ENCODE data around the gene AGO3.
"Not testable (repeated sequence)": the region's sequence is repeated elsewhere in the genome, so short reads cannot be mapped to it uniquely, and the experiment has no call there.

Gene AGO3

GRCh38 chr1:36014722-36015220 lies 83.9 kb downstream of the AGO3 start:
- H3K27ac Mint-ChIP-seq: no peak overlapping the region
- no peaks in the 10 kb centered on the region for H3K9me3 Mint-ChIP-seq (ENCODE audit: low read depth)
- H3K4me3 Mint-ChIP-seq: no peak overlapping the region
- H3K36me3 Mint-ChIP-seq: peaks cover 15% of the 10 kb centered on the region
- no peaks in the 10 kb centered on the region for H3K27me3 Mint-ChIP-seq
- H3K4me1 Mint-ChIP-seq (ENCODE audit: low read depth): no peaks in the 10 kb centered on the region

GRCh38 chr1:36016686-36017085 lies 85.8 kb downstream of the AGO3 start:
- Mint-ChIP-seq H3K4me1 (ENCODE audit: low read depth) (no peaks in the 10 kb centered on the region), H3K9me3 (ENCODE audit: low read depth) (no peaks in the 10 kb centered on the region), H3K36me3 (peaks cover 19% of the 10 kb centered on the region), H3K27ac (no peak overlapping the region), H3K4me3 (no peak overlapping the region), H3K27me3 (no peaks in the 10 kb centered on the region)

- H3K27ac Mint-ChIP-seq: no peak overlapping the region
- H3K36me3 Mint-ChIP-seq: peaks cover 21% of the 10 kb centered on the region
- no peaks in the 10 kb centered on the region for H3K9me3 Mint-ChIP-seq (ENCODE audit: low read depth)
- peaks cover 4% of the 10 kb centered on the region for H3K4me1 Mint-ChIP-seq (ENCODE audit: low read depth)
- H3K4me3 Mint-ChIP-seq: no peak overlapping the region
- H3K27me3 Mint-ChIP-seq: no peaks in the 10 kb centered on the region
These were observed 92.3 kb downstream of the AGO3 start for GRCh38 chr1:36023098-36023769.

GRCh38 chr1:36024024-36024423 lies 93.1 kb downstream of the AGO3 start:
- H3K27ac Mint-ChIP-seq; H3K4me3 Mint-ChIP-seq; H3K9me3 Mint-ChIP-seq (ENCODE audit: low read depth); H3K4me1 Mint-ChIP-seq (ENCODE audit: low read depth); H3K27me3 Mint-ChIP-seq: not testable (repeated sequence)
- H3K36me3 Mint-ChIP-seq: peaks cover 25% of the 10 kb centered on the region

GRCh38 chr1:36024847-36025246 lies 93.9 kb downstream of the AGO3 start:
- peaks cover 4% of the 10 kb centered on the region for H3K4me1 Mint-ChIP-seq (ENCODE audit: low read depth)
- H3K36me3 Mint-ChIP-seq: peaks cover 25% of the 10 kb centered on the region
- H3K27me3 Mint-ChIP-seq: no peaks in the 10 kb centered on the region
- no peak overlapping the region for H3K27ac Mint-ChIP-seq
- no peaks in the 10 kb centered on the region for H3K9me3 Mint-ChIP-seq (ENCODE audit: low read depth)
- H3K4me3 Mint-ChIP-seq: no peak overlapping the region

- Mint-ChIP-seq H3K4me1 (ENCODE audit: low read depth) (peaks cover 4% of the 10 kb centered on the region), H3K27me3 (no peaks in the 10 kb centered on the region), H3K27ac (no peak overlapping the region), H3K36me3 (peaks cover 28% of the 10 kb centered on the region), H3K9me3 (ENCODE audit: low read depth) (no peaks in the 10 kb centered on the region), H3K4me3 (no peak overlapping the region)
These were observed 96.9 kb downstream of the AGO3 start for GRCh38 chr1:36027766-36028165.

- H3K4me3 Mint-ChIP-seq: no peak overlapping the region
- H3K36me3 Mint-ChIP-seq: peaks cover 27% of the 10 kb centered on the region
- H3K9me3 Mint-ChIP-seq (ENCODE audit: low read depth): no peaks in the 10 kb centered on the region
- no peaks in the 10 kb centered on the region for H3K4me1 Mint-ChIP-seq (ENCODE audit: low read depth)
- H3K27ac Mint-ChIP-seq: no peak overlapping the region
- no peaks in the 10 kb centered on the region for H3K27me3 Mint-ChIP-seq
These were observed 100.5 kb downstream of the AGO3 start for GRCh38 chr1:36031441-36031840.

- Mint-ChIP-seq H3K4me1 (ENCODE audit: low read depth) (no peaks in the 10 kb centered on the region), H3K27me3 (no peaks in the 10 kb centered on the region), H3K4me3 (no peak overlapping the region), H3K36me3 (peaks cover 15% of the 10 kb centered on the region), H3K27ac (no peak overlapping the region), H3K9me3 (ENCODE audit: low read depth) (no peaks in the 10 kb centered on the region)
These were observed 103.8 kb downstream of the AGO3 start for GRCh38 chr1:36034692-36035091.

- Mint-ChIP-seq H3K4me1 (ENCODE audit: low read depth) (no peaks in the 10 kb centered on the region), H3K9me3 (ENCODE audit: low read depth) (no peaks in the 10 kb centered on the region), H3K36me3 (peaks cover 15% of the 10 kb centered on the region), H3K27ac (no peak overlapping the region), H3K27me3 (no peaks in the 10 kb centered on the region), H3K4me3 (no peak overlapping the region)
These were observed 104.2 kb downstream of the AGO3 start for GRCh38 chr1:36035154-36035553.

GRCh38 chr1:36040238-36040637 lies 109.3 kb downstream of the AGO3 start:
- no peak overlapping the region for H3K4me3 Mint-ChIP-seq
- H3K4me1 Mint-ChIP-seq (ENCODE audit: low read depth): no peaks in the 10 kb centered on the region
- H3K36me3 Mint-ChIP-seq: peaks cover 7% of the 10 kb centered on the region
- no peaks in the 10 kb centered on the region for H3K9me3 Mint-ChIP-seq (ENCODE audit: low read depth)
- no peak overlapping the region for H3K27ac Mint-ChIP-seq
- no peaks in the 10 kb centered on the region for H3K27me3 Mint-ChIP-seq

- no peak overlapping the region for H3K27ac Mint-ChIP-seq
- no peaks in the 10 kb centered on the region for H3K9me3 Mint-ChIP-seq (ENCODE audit: low read depth)
- no peak overlapping the region for H3K4me3 Mint-ChIP-seq
- H3K36me3 Mint-ChIP-seq: peaks cover 26% of the 10 kb centered on the region
- H3K27me3 Mint-ChIP-seq: no peaks in the 10 kb centered on the region
- no peaks in the 10 kb centered on the region for H3K4me1 Mint-ChIP-seq (ENCODE audit: low read depth)
These were observed 120.9 kb downstream of the AGO3 start for GRCh38 chr1:36051821-36052220.

GRCh38 chr1:36053978-36054377 lies 123.1 kb downstream of the AGO3 start:
- H3K36me3 Mint-ChIP-seq: peaks cover 19% of the 10 kb centered on the region
- no peaks in the 10 kb centered on the region for H3K27me3 Mint-ChIP-seq
- no peaks in the 10 kb centered on the region for H3K4me1 Mint-ChIP-seq (ENCODE audit: low read depth)
- H3K9me3 Mint-ChIP-seq (ENCODE audit: low read depth): no peaks in the 10 kb centered on the region
- H3K4me3 Mint-ChIP-seq: no peak overlapping the region
- H3K27ac Mint-ChIP-seq: no peak overlapping the region

GRCh38 chr1:36055706-36056105 lies 124.8 kb downstream of the AGO3 start:
- Mint-ChIP-seq H3K27ac (no peak overlapping the region), H3K4me3 (no peak overlapping the region), H3K4me1 (ENCODE audit: low read depth) (no peaks in the 10 kb centered on the region), H3K36me3 (peaks cover 14% of the 10 kb centered on the region), H3K27me3 (no peaks in the 10 kb centered on the region), H3K9me3 (ENCODE audit: low read depth) (no peaks in the 10 kb centered on the region)

GRCh38 chr1:36062315-36062714 lies 131.4 kb downstream of the AGO3 start:
- Mint-ChIP-seq H3K4me1 (ENCODE audit: low read depth) (no peaks in the 10 kb centered on the region), H3K9me3 (ENCODE audit: low read depth) (no peaks in the 10 kb centered on the region), H3K4me3 (no peak overlapping the region), H3K36me3 (no peaks in the 10 kb centered on the region), H3K27me3 (no peaks in the 10 kb centered on the region), H3K27ac (no peak overlapping the region)

GRCh38 chr1:36067871-36068270 lies 137.0 kb downstream of the AGO3 start:
- no peak overlapping the region for H3K4me3 Mint-ChIP-seq
- H3K4me1 Mint-ChIP-seq (ENCODE audit: low read depth): no peaks in the 10 kb centered on the region
- no peaks in the 10 kb centered on the region for H3K9me3 Mint-ChIP-seq (ENCODE audit: low read depth)
- H3K27ac Mint-ChIP-seq: no peak overlapping the region
- peaks cover 2% of the 10 kb centered on the region for H3K36me3 Mint-ChIP-seq
- no peaks in the 10 kb centered on the region for H3K27me3 Mint-ChIP-seq

- no peak overlapping the region for H3K27ac Mint-ChIP-seq
- peaks cover 2% of the 10 kb centered on the region for H3K36me3 Mint-ChIP-seq
- H3K4me1 Mint-ChIP-seq (ENCODE audit: low read depth): no peaks in the 10 kb centered on the region
- no peaks in the 10 kb centered on the region for H3K9me3 Mint-ChIP-seq (ENCODE audit: low read depth)
- H3K4me3 Mint-ChIP-seq: no peak overlapping the region
- no peaks in the 10 kb centered on the region for H3K27me3 Mint-ChIP-seq
These were observed 138.0 kb downstream of the AGO3 start for GRCh38 chr1:36068866-36069265.
